GM19099 (cell line): ENCODE results near the gene TPM2.

ENCODE experiments used
- POLR2A ChIP-seq: IDR thresholded peaks from 3 replicates; pipeline ENCODE4 v1.6.1; 2011; ENCODE audit warnings: low read depth; ENCODE audit not compliant: insufficient read length; ENCODE audit errors: extremely low read depth

TPM2 gene

GRCh38 chr9:35680331-35681105, 9.2 kb downstream of the TPM2 start:
- no peak for TF ChIP-seq POLR2A

DNA sequence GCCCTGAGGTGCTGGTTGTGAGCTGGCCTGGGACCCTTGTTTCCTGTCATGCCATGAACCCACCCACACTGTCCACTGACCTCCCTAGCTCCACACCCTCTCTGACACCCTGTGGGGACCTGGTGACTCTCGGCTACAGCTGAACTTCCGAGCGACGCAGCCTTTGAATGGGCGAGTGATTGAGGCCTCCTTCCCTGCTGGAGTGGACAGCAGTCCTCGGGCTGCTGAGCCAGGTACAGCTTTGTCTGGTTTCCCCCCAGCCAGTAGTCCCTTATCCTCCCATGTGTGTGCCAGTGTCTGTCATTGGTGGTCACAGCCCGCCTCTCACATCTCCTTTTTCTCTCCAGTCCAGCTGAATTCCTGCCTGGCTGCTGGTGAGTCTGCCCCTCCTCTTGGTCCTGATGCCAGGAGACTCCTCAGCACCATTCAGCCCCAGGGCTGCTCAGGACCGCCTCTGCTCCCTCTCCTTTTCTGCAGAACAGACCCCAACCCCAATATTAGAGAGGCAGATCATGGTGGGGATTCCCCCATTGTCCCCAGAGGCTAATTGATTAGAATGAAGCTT, 9.9 kb downstream of the TPM2 start:
- TF ChIP-seq POLR2A = no peak

DNA sequence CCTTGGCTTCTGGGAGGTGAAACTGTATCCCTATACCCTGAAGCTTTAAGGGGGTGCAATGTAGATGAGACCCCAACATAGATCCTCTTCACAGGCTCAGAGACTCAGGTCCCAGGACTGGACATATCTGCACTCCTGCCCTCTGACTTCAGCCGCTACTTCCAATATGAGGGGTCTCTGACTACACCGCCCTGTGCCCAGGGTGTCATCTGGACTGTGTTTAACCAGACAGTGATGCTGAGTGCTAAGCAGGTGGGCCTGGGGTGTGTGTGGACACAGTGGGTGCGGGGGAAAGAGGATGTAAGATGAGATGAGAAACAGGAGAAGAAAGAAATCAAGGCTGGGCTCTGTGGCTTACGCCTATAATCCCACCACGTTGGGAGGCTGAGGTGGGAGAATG, 10.6 kb downstream of the TPM2 start:
- TF ChIP-seq POLR2A = no peak

DNA sequence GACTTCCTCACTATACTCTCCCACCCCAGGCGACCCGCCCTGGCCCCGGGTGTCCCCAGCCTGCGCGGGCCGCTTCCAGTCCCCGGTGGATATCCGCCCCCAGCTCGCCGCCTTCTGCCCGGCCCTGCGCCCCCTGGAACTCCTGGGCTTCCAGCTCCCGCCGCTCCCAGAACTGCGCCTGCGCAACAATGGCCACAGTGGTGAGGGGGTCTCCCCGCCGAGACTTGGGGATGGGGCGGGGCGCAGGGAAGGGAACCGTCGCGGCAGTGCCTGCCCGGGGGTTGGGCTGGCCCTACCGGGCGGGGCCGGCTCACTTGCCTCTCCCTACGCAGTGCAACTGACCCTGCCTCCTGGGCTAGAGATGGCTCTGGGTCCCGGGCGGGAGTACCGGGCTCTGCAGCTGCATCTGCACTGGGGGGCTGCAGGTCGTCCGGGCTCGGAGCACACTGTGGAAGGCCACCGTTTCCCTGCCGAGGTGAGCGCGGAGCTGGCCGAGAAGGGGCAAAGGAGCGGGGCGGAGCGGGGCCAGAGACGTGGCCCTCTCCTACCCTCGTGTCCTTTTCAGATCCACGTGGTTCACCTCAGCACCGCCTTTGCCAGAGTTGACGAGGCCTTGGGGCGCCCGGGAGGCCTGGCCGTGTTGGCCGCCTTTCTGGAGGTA, 13.9 kb downstream of the TPM2 start:
- TF ChIP-seq POLR2A = no peak

GRCh38 chr9:35675204-35675603, 14.5 kb downstream of the TPM2 start:
- TF ChIP-seq POLR2A = no peak

GRCh38 chr9:35674025-35674361, 15.7 kb downstream of the TPM2 start:
- no peak for TF ChIP-seq POLR2A

- no peak for TF ChIP-seq POLR2A
Measured at GRCh38 chr9:35673132-35674024, 16.3 kb downstream of the TPM2 start, which contains the start of gene CA9. TSS of gene CA9 (plus strand) at chr9:35673928. CDS start at chr9:35673960, 32 bp downstream.

DNA sequence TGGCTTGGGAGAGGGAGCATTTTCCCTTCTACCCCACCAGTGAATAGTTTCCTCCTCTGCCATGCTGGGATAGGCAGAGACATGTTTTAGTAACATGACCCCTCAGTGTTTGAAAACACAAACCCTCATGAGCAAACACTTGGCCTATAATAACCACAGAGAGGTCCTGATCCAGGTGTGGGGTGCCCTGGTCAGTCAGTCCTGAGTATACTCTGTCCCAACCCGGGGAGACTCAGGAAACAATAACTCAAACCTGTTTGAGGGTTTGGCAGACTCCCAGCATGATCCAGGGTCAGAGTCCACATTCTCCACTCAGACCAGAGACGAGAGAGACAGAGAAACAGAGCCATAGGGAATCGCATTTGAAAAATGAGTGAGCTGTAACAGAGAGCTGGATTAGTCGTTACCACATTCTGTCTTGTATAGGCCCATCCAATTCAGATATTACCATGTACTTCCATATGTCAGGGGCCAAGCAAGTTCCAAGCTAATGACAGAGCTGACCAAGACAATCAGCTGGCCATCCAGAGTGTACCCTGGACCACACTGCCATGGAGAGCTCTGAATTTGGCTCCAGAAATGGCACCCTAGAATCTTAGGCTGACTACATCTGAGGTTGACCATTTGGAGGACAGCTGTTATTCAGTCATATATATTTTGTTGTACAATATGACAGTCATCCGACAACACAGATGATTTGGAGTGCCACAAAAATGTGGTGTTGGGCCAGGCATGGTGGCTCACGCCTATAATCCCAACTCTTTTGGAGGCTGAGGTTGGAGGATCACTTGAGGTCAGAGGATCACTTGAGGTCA, 20.2 kb downstream of the TPM2 start:
- no peak for TF ChIP-seq POLR2A

DNA sequence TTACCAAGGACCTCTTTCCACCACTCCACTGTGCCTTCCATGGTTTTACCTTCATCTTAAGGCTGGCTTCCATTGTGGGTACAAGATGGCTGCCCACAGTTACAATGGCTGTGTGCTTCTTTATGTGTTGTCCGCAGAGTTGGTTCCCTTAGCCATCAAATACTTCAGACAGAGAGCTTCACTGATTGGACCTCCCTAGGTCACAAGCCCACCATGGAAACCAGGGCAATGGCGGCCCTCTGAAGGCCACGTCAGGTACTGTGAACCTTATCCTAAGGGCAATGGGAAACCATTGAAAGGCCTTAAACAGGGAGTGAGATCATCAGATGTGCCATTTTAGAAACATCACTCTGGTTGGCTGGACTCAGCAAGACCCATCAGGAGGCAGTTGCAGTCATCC, 21.8 kb downstream of the TPM2 start:
- TF ChIP-seq POLR2A = no peak

GRCh38 chr9:35666549-35666948, 23.2 kb downstream of the TPM2 start:
- TF ChIP-seq POLR2A = no peak

DNA sequence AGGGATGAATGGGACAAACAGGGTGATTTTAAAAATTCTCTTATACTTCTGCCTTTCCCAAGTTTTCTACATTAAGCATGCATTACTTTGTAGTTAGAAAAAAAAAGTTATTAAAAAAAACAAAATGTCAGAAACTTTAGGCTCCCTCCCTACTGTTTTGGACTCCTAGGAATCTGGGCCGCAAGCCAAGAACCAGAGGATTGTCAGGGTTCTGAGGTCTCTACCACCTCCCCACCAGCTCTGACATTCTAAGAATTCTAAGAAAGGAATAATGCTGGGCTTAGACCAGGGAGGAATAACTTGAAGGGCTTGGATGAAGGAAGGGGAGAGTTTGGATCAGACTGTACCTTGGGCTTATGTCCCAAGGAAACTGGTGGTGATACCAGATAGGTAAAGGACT, 23.7 kb downstream of the TPM2 start:
- TF ChIP-seq POLR2A = no peak

GRCh38 chr9:35665471-35665818, 24.3 kb downstream of the TPM2 start:
- no peak for TF ChIP-seq POLR2A

- peak; percentile 80 for TF ChIP-seq POLR2A
Measured at GRCh38 chr9:35664531-35665470, 24.9 kb downstream of the TPM2 start, which contains the start of gene ARHGEF39. TSS of gene ARHGEF39 (minus strand) at chr9:35665195. CDS start at chr9:35665169, 26 bp downstream.
